SK-N-SH treated with all-trans-retinoic acid at 6 μM for 48 hours (cell line): ENCODE results near the gene MRPL36.

Experiments
- CSRNP3 ChIP-seq: fragments of 250-450 bp; sonication (Bioruptor Pico); IDR thresholded peaks from 2 replicates; pipeline ENCODE4 v1.5.1; 2021; ENCODE audit warnings: mild to moderate bottlenecking, moderate library complexity
- GLIS3 ChIP-seq: fragments of 250-450 bp; sonication (Bioruptor Pico); IDR thresholded peaks from 2 replicates; pipeline ENCODE4 v1.5.0; 2020; ENCODE audit warnings: mild to moderate bottlenecking, moderate library complexity
- ISL1 ChIP-seq: fragments of 250-450 bp; sonication (Bioruptor Pico); IDR thresholded peaks from 2 replicates; pipeline ENCODE4 v2.1.2; 2022; ENCODE audit warnings: mild to moderate bottlenecking, moderate library complexity
- ZNF565 ChIP-seq: fragments of 450-650 bp; formaldehyde crosslinking; conservative IDR thresholded peaks from 2 replicates; pipeline ENCODE4 v1.5.0; 2020; ENCODE audit warnings: low read depth, mild to moderate bottlenecking, moderate library complexity
- ZNF70 ChIP-seq: fragments of 450-650 bp; formaldehyde crosslinking; IDR thresholded peaks from 2 replicates; pipeline ENCODE4 v1.5.0; 2020; ENCODE audit warnings: mild to moderate bottlenecking, moderate library complexity
- TF ChIP-seq, protein P1 (sequence below): fragments of 250-450 bp; sonication (Bioruptor Pico); IDR thresholded peaks from 2 replicates; pipeline ENCODE4 v1.5.1; 2020; ENCODE audit warnings: low read depth, mild to moderate bottlenecking, moderate library complexity

GRCh38 chr5:1805736-1806135 lies 6.1 kb upstream of the MRPL36 start:
- TF ChIP-seq ZNF70 (CRISPR knock-in tag) (no peak), ZNF565 (no peak), GLIS3 (CRISPR knock-in tag) (no peak), ISL1 (CRISPR knock-in tag) (no peak), CSRNP3 (no peak)
- TF ChIP-seq, protein P1, sequence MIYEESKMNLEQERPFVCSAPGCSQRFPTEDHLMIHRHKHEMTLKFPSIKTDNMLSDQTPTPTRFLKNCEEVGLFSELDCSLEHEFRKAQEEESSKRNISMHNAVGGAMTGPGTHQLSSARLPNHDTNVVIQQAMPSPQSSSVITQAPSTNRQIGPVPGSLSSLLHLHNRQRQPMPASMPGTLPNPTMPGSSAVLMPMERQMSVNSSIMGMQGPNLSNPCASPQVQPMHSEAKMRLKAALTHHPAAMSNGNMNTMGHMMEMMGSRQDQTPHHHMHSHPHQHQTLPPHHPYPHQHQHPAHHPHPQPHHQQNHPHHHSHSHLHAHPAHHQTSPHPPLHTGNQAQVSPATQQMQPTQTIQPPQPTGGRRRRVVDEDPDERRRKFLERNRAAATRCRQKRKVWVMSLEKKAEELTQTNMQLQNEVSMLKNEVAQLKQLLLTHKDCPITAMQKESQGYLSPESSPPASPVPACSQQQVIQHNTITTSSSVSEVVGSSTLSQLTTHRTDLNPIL, result no peak
